Urinary bladder (tissue), 4 donors: ENCODE measurements around the gene SPATA13. TPM values are rescaled to one million over a fixed set of nuclear protein-coding genes. Genes with fewer than 3 reads are reported as not detected.
"Not testable (repeated sequence)": the region's sequence is repeated elsewhere in the genome, so short reads cannot be mapped to it uniquely, and the experiment has no call there.

Source experiments
- DNase-seq: peaks from one replicate; pipeline ENCODE4 v3.0.0-alpha.2; 2015; ENCODE audit errors: extremely low spot score
- H3K27ac ChIP-seq: one replicate; pipeline ENCODE4 v1.5.1; 2013; ENCODE audit warnings: low read depth, mild to moderate bottlenecking, moderate library complexity
- H3K36me3 ChIP-seq: one replicate; pipeline ENCODE4 v1.6.1; 2013; ENCODE audit warnings: mild to moderate bottlenecking, moderate library complexity; ENCODE audit not compliant: insufficient read depth
- H3K4me1 ChIP-seq: one replicate; pipeline ENCODE4 v1.6.1; 2013; ENCODE audit warnings: mild to moderate bottlenecking, moderate library complexity; ENCODE audit not compliant: insufficient read depth
- H3K4me3 ChIP-seq: one replicate; pipeline ENCODE4 v1.5.1; 2013; ENCODE audit warnings: low read depth, low read length
- WGBS: extraction: QIAGEN DNeasy Blood & Tissue Kit; methylation state at CpG from one replicate; pipeline ENCODE4 v1.1.7; 2013; 5-methylcytosine and 5-hydroxymethylcytosine counted together
- polyA plus RNA-seq: library from polyadenylated mRNA; stranded (reverse); fragments of 200-250 nt; gene quantifications from one replicate; pipeline ENCODE4 v1.2.3, GENCODE V29; 2013
- total RNA-seq: library from RNA; depleted of rRNA; stranded (reverse); fragments of >200 nt; gene quantifications from one replicate; pipeline ENCODE4 v1.2.3, GENCODE V29; 2014
- donor health status: healthy with polysubstance abuse.
- donor health status: healthy.

The SPATA13 gene
- total and polyA plus RNA-seq, 2 donors: 5.8 to 13.6 TPM

DNA sequence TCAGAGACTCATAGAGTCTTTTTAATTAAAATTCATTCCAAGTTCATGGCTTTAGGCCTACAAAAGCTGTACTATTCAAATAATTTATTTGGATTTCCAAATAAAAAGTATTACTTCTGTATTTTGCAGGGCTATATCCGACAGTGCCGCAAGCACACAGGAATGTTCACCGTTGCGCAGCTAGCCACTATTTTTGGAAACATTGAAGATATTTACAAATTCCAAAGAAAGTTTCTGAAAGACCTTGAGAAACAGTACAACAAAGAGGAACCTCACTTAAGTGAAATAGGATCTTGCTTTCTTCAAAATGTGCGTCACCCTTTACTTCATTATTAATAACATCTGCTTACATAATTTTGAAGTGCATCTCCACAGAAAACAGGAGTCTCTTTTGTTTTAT, 128.3 kb downstream of the SPATA13 start:
- no peak for DNase-seq
- no peak overlapping the region for H3K27ac ChIP-seq
- WGBS: 75% methylated on average over 5 of the region's 5 CpGs
- H3K4me1 ChIP-seq: no peaks in the 10 kb centered on the region
- no peak overlapping the region for H3K4me3 ChIP-seq
- peaks cover 3% of the 10 kb centered on the region for H3K36me3 ChIP-seq

DNA sequence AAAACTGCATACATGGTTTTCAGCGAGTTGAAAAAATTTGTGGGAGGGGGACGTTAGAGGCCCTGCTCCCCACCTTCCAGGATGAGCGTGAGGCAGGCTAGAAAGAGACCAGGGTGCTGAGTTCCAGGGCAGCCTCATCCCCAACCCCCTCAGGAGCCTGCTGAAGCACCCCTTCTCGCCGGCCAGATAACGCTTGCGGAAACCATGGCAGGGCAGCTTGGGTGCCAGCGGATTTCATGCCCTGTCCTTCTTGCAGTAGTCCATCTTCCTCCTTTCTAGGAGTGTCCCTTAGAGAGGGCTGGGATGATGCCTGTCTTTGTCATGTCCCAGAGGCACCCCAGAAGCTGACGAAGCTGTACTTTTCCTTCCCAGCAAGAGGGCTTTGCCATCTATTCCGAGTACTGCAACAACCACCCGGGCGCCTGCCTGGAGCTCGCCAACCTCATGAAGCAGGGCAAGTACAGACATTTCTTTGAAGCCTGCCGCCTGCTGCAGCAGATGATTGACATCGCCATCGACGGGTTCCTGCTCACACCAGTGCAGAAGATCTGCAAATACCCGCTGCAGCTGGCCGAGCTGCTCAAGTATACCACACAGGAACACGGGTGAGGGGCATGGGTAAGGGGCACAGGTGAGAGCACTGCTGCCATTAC, 129.9 kb downstream of the SPATA13 start:
- no peak overlapping the region for H3K4me3 ChIP-seq
- 95% methylated on average over 20 of the region's 20 CpGs for WGBS
- H3K27ac ChIP-seq: no peak overlapping the region
- peaks cover 3% of the 10 kb centered on the region for H3K36me3 ChIP-seq
- no peak for DNase-seq
- no peaks in the 10 kb centered on the region for H3K4me1 ChIP-seq

- Histone ChIP-seq H3K36me3 (no peaks in the 10 kb centered on the region), H3K4me1 (no peaks in the 10 kb centered on the region), H3K4me3 (no peak overlapping the region), H3K27ac (no peak overlapping the region)
- 93% methylated on average over 6 of the region's 6 CpGs for WGBS
- DNase-seq: no peak
Measured at GRCh38 chr13:24292481-24292880, 132.0 kb downstream of the SPATA13 start.

DNA sequence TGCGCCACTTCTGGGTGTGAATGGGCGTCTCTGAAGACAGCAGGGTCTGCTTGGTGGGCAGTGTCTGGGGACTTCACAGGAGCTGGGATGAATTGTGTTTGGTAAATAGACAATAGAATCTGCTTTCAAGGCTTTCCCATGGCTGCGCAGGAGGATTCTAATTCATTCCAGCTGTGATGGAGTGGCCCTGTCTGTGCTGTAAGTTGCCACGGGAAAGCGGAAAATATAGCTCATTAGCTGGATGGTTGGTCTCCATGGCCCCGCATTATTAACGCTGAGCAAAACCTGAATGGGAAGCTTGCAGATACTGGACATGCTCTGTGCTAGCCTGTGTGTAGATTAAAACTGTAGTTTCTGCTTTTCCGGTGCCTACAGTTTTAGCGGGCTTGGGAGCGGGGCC, 133.2 kb downstream of the SPATA13 start:
- H3K36me3 ChIP-seq: no peaks in the 10 kb centered on the region
- no peak for DNase-seq
- no peak overlapping the region for H3K27ac ChIP-seq
- H3K4me1 ChIP-seq: no peaks in the 10 kb centered on the region
- WGBS: 83% methylated on average over 10 of the region's 10 CpGs
- H3K4me3 ChIP-seq: no peak overlapping the region

DNA sequence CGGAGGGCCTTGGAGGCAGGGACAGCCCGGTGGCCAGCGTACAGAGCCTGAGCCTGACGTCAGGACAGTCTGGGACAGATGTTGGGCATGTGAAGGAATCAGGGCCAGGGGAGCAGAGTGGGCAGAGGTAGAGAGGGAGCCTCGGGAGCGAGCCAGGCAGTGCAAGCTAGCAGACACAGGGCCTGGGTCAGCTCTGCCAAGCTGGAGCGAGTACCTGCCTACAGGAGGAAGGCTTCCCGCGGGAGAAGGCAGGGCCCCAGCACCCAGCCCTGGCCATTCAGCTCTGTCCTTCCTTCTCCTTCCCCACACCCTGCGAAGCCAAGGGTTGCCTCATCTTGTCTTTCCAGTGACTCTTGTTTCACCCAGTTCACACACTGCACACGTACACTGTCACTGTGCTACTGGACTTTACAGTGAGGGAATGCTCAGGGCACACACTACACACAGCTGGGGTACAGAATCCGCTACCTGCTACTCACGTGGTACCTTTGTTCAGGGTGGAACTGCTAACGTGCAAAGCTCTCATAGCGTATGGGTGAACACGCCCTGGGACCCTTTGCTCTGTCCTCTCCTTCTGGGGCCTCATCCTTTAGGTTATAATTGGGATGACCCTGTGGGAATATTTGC, 139.1 kb downstream of the SPATA13 start:
- no peak overlapping the region for H3K4me3 ChIP-seq
- no peaks in the 10 kb centered on the region for H3K4me1 ChIP-seq
- H3K27ac ChIP-seq: no peak overlapping the region
- no peaks in the 10 kb centered on the region for H3K36me3 ChIP-seq
- DNase-seq: no peak
- WGBS: 95% methylated on average over 16 of the region's 16 CpGs

GRCh38 chr13:24301434-24301833, 140.9 kb downstream of the SPATA13 start:
- WGBS: 78% methylated on average over 12 of the region's 12 CpGs
- no peaks in the 10 kb centered on the region for H3K36me3 ChIP-seq
- no peak for DNase-seq
- H3K4me1 ChIP-seq: no peaks in the 10 kb centered on the region
- no peak overlapping the region for H3K27ac ChIP-seq
- H3K4me3 ChIP-seq: no peak overlapping the region

DNA sequence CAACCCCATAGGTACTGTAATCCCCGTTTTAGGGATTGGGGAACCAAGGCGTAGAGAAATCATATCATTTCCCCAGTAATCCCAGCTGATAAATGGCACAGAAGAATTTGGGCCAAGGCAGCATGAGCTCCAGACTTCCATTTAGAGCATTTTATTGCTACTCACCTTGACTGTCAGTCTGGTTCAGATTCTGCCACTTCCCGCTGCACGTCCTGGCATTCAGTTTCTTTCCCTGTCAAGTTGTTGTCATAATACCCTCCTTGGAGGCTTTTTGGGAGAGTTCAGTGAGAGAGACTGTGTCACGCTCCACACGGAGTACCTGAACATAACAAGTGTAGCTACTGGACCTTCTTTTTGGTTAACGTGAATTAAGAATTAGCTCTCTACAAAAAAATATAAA, 141.4 kb downstream of the SPATA13 start:
- no peak for DNase-seq
- WGBS: 88% methylated on average over 7 of the region's 7 CpGs
- H3K36me3 ChIP-seq: no peaks in the 10 kb centered on the region

DNA sequence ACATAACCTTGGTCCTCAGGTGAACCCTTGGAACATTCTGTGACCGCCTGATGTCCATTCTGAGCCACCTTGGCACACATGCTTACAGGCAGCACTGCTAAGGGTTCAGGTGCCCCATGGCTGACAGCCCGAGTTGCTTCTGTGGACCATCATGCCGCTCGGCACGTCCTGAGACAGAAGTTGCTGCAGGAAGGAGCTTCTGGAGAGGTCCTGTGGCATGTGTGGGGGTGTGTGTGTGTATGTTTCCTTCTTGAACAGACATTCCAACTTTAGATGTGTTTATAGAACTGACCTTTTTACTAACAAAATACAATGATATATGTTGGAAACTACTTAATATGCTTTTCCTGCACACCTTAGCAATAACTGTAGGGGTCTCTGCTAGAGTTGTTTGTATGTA, 144.1 kb downstream of the SPATA13 start:
- WGBS: 82% methylated on average over 5 of the region's 5 CpGs

More for the DNA sequence above, 141.4 kb downstream of the SPATA13 start:
- Histone ChIP-seq H3K4me1 (no peaks in the 10 kb centered on the region), H3K27ac (no peak overlapping the region), H3K4me3 (no peak overlapping the region)

DNA sequence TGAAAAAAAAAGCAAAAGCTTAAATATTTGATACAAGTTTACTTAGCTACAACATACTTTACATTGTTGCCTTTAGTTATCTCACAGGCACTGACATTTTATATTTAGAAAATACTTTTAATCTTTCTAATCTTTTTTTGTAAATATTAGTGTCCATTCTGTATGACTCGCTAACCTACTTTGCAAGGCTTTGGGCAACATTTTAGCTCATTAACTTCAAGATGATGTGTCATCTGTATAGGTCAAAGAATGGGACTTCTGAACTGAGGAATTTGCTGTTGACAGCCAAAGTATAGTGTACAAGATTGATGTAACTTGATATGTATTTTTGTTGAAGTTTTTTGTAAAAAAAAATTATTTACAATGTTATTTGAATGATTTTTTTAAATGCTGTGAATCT, 146.1 kb downstream of the SPATA13 start:
- DNase-seq: no peak
- Histone ChIP-seq H3K27ac (no peak overlapping the region), H3K4me1 (no peaks in the 10 kb centered on the region), H3K4me3 (no peak overlapping the region), H3K36me3 (no peaks in the 10 kb centered on the region)
- 52% methylated on average over 1 of the region's 1 CpG for WGBS

More for the DNA sequence above, 144.1 kb downstream of the SPATA13 start:
- H3K36me3 ChIP-seq: no peaks in the 10 kb centered on the region
- H3K4me3 ChIP-seq: no peak overlapping the region
- no peaks in the 10 kb centered on the region for H3K4me1 ChIP-seq
- no peak overlapping the region for H3K27ac ChIP-seq
- DNase-seq: no peak

DNA sequence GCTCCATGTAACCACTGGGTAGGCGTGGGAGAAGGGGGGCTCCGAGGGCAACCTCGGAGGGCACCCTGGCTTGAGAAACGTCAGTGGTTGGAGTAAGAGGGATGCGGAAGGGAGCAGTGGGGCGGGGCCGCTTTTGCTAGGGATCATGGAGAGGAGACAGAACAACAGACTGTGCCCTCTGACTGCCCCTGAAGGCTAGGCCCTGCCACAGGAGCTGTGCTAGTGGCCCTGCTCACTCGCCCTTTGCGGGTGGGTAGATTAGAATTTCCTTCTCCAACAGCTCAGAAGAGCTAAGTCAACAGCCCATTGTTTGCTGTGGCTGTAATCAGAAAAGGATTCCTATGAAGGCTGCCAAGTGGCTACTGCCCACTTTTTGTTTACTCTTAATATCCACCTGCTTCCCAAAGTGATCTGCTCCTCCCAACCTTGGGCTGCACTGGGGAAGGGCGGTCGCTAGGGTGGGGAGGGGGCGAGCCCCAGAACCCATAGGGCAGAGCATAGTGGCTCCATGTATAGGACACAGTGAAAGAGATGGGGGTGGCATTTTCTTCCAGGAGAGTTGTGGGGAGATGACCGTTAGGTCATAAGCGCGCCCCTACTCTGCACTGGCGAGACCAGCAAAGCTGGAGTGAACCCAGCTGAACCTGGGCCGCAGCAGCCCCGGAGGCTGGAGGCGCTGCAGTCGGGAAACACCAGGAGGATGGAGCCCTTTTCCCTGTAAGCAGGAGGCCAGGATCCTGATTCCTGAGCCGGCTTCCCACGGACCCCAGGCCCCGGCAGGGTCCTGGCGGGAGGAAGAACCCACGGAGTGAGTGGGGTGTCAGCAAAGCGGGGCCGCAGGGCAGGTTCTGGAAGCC, 146.9 kb downstream of the SPATA13 start:
- Histone ChIP-seq H3K4me3 (no peak overlapping the region), H3K27ac (no peak overlapping the region), H3K36me3 (no peaks in the 10 kb centered on the region), H3K4me1 (no peaks in the 10 kb centered on the region)
- DNase-seq: no peak
- 86% methylated on average over 27 of the region's 27 CpGs for WGBS

DNA sequence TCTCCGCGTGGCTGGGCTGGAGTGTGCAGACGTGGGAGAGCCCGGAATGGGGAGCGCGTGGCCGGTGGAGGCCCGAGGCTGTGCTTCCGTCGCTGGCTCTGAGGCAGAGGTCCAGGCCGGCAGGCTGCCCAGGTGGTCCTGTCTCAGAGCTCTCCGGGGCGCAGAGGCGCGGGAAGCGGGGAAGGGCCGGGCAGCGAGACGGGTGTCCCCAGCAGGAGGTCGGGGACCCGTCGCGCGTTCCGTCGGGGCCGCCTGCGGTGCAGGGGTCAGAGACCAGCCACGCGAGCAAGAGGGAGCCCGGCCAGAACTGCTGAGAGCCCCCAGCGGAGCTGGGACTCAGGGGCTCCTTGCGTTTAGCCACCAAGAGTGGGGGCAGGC, 147.5 kb downstream of the SPATA13 start:
- Histone ChIP-seq H3K4me3 (no peak overlapping the region), H3K36me3 (no peaks in the 10 kb centered on the region), H3K27ac (no peak overlapping the region), H3K4me1 (no peaks in the 10 kb centered on the region)
- WGBS: 80% methylated on average over 33 of the region's 33 CpGs
- DNase-seq: no peak

GRCh38 chr13:24308488-24309020, 148.0 kb downstream of the SPATA13 start:
- Histone ChIP-seq H3K4me1 (no peaks in the 10 kb centered on the region), H3K4me3 (no peak overlapping the region), H3K36me3 (no peaks in the 10 kb centered on the region), H3K27ac (no peak overlapping the region)
- no peak for DNase-seq
- WGBS: 87% methylated on average over 37 of the region's 37 CpGs

- WGBS: 44% methylated on average over 2 of the region's 2 CpGs
- H3K4me3 ChIP-seq, H3K27ac ChIP-seq, H3K4me1 ChIP-seq, DNase-seq, H3K36me3 ChIP-seq: not testable (repeated sequence)
Measured at GRCh38 chr13:24309300-24309699, 148.8 kb downstream of the SPATA13 start, which contains the start of gene C1QTNF9. Gene C1QTNF9, plus strand, starts transcription at chr13:24309580. Its CDS starts 6,424 bp downstream, at chr13:24316004.
